Stimulated activated CD4-positive, alpha-beta T cell treated with anti-CD3 and anti-CD28 coated beads, Interleukin-2, amount 100 ng/mL, for 4 hours (primary cell): Measurements from ENCODE around the gene AP5S1.
"Not testable (repeated sequence)": the region's sequence is repeated elsewhere in the genome, so short reads cannot be mapped to it uniquely, and the experiment has no call there.

Experiments
- DNase-seq: peaks from one replicate; pipeline ENCODE4 v3.0.0-alpha.2; 2020; ENCODE audit warnings: low read depth

Gene AP5S1

GRCh38 chr20:3820048-3820900 lies at the start of gene AP5S1:
AP5S1 (plus strand) TSS chr20:3820547; CDS start chr20:3822118, 1,571 bp downstream.
- DNase-seq: peak; percentile 83

GRCh38 chr20:3771552-3772058 lies 48.7 kb upstream of the AP5S1 start:
- DNase-seq: no peak

GRCh38 chr20:3775457-3776108 lies 44.8 kb upstream of the AP5S1 start:
- DNase-seq: no peak

- DNase-seq: no peak
Measured at GRCh38 chr20:3777381-3777715, 43.0 kb upstream of the AP5S1 start.

GRCh38 chr20:3777716-3778629 lies 42.4 kb upstream of the AP5S1 start:
- no peak for DNase-seq

- no peak for DNase-seq
Measured at GRCh38 chr20:3778976-3779375, 41.4 kb upstream of the AP5S1 start.

GRCh38 chr20:3781153-3781910 lies 39.0 kb upstream of the AP5S1 start, which contains the start of gene SPEF1:
SPEF1 (minus strand) TSS chr20:3781448; CDS start chr20:3781287, 161 bp downstream.
- no peak for DNase-seq

GRCh38 chr20:3782597-3782996 lies 37.8 kb upstream of the AP5S1 start:
- DNase-seq: no peak

GRCh38 chr20:3783068-3783489 lies 37.3 kb upstream of the AP5S1 start:
- no peak for DNase-seq

GRCh38 chr20:3783511-3784195 lies 36.7 kb upstream of the AP5S1 start:
- DNase-seq: no peak

- no peak for DNase-seq
Measured at GRCh38 chr20:3784216-3784853, 36.0 kb upstream of the AP5S1 start.

- no peak for DNase-seq
Measured at GRCh38 chr20:3784863-3785239, 35.5 kb upstream of the AP5S1 start.

GRCh38 chr20:3785240-3786125 lies 34.9 kb upstream of the AP5S1 start:
- no peak for DNase-seq

GRCh38 chr20:3786126-3786484 lies 34.2 kb upstream of the AP5S1 start:
- no peak for DNase-seq

- peak; percentile 83 for DNase-seq
Measured at GRCh38 chr20:3786665-3787323, 33.6 kb upstream of the AP5S1 start, which contains the start of gene CENPB. CENPB (minus strand) TSS chr20:3786740; CDS start chr20:3786483, 257 bp downstream.

- no peak for DNase-seq
Measured at GRCh38 chr20:3787324-3788014, 32.9 kb upstream of the AP5S1 start.

GRCh38 chr20:3788685-3789155 lies 31.6 kb upstream of the AP5S1 start:
- no peak for DNase-seq

GRCh38 chr20:3789201-3789600 lies 31.1 kb upstream of the AP5S1 start:
- not testable (repeated sequence) for DNase-seq
